Erythroblast (primary cell): ENCODE measurements around the gene FBXW4.

Experiments used
- GATA1 ChIP-seq: IDR thresholded peaks from 2 replicates; pipeline ENCODE4 v1.6.1; 2011; ENCODE audit warnings: low read depth, mild to moderate bottlenecking, control low read depth, low read length, moderate library complexity
- POLR2A ChIP-seq: IDR thresholded peaks from 2 replicates; pipeline ENCODE4 v1.6.1; 2011; ENCODE audit warnings: mild to moderate bottlenecking, low read length

GRCh38 chr10:101619983-101620382 is 75.0 kb downstream of the FBXW4 start:
- TF ChIP-seq GATA1, result no peak
- TF ChIP-seq POLR2A, result no peak
